ENCODE results near the gene SPRED1. TPM values are rescaled to one million over a fixed set of nuclear protein-coding genes. Genes with fewer than 3 reads are reported as not detected.

The SPRED1 gene
- polyA plus RNA-seq, 1 experiment: 15.1 TPM

DNA sequence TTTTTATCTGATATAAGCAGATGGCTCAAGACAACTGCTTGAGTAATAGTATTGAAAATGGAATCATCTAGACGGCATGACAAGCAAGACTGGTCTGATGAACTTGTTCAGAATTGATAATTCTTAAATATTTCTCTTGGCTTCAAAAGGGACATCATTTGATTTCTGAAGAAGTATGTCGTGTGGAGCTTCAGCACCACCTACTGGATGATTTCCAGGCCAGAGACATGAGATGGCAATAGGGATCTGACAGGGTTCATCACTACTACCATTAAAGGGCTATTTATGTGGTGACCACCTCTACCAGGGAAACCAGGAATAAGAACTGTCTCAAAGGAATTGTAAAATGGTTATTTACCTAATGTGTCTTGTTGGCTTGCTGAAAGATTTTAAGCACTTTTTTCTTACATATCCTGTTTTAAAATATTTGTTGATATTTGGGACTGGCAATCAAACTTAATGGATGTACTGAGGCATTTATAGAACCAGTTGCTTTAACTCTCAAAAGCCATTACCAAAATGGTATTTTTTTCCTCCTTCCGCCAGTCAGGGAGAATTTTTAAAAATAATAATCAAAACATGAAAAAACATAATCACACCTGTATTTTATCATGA, 101.8 kb downstream of the SPRED1 start:
- Histone ChIP-seq H3K4me3 (ENCODE audit: low read depth, low read length) (no peak overlapping the region), H3K9me3 (ENCODE audit: control insufficient read depth, insufficient read depth, low read length) (no peaks in the 10 kb centered on the region), H3K27ac (ENCODE audit: low read depth, low read length) (no peak overlapping the region), H3K27me3 (ENCODE audit: control insufficient read depth, insufficient read depth, low read length) (no peaks in the 10 kb centered on the region)
- DNase-seq (ENCODE audit: low read depth, low spot score): peak; percentile 37
- POLR2A ChIA-PET: interaction anchor here (1.4 kb wide), 1 partner anchor 103 kb away, joined by 4 read pairs; the partner anchor contains the start of gene SPRED1
- CTCF ChIA-PET: interaction anchor here (3.4 to 3.7 kb wide), 2 partner anchors 352 to 359 kb away, joined by 29 to 45 read pairs; no protein-coding TSS in a partner anchor
- TF ChIP-seq, protein P1, sequence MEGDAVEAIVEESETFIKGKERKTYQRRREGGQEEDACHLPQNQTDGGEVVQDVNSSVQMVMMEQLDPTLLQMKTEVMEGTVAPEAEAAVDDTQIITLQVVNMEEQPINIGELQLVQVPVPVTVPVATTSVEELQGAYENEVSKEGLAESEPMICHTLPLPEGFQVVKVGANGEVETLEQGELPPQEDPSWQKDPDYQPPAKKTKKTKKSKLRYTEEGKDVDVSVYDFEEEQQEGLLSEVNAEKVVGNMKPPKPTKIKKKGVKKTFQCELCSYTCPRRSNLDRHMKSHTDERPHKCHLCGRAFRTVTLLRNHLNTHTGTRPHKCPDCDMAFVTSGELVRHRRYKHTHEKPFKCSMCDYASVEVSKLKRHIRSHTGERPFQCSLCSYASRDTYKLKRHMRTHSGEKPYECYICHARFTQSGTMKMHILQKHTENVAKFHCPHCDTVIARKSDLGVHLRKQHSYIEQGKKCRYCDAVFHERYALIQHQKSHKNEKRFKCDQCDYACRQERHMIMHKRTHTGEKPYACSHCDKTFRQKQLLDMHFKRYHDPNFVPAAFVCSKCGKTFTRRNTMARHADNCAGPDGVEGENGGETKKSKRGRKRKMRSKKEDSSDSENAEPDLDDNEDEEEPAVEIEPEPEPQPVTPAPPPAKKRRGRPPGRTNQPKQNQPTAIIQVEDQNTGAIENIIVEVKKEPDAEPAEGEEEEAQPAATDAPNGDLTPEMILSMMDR (IDR thresholded peaks at IDR 0.05; ENCODE audit: low read depth, low read length): peak; percentile 82

DNA sequence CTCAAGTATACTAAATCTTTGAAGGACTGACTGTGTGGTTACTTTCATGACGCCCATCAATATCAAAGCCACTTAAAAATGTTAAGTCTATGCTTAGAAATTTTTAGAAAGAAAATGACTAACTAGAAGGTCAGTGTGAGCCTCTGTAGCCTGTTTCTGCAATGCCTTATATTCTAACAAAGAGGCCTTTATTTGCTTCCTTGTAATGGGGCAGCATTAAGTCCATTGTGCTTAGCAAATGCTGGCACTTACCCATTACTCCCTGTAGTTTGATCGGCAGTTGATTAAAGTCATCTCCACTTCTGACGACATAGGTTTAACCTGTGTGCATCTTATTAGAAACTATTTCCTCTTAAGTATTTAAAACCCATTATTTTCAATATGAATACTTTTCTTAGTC, 109.7 kb downstream of the SPRED1 start:
- Histone ChIP-seq H3K27ac (ENCODE audit: low read depth, low read length) (no peak overlapping the region), H3K9me3 (ENCODE audit: control insufficient read depth, insufficient read depth, low read length) (no peaks in the 10 kb centered on the region; the same call in 1 of the 2 replicates), H3K27me3 (ENCODE audit: control insufficient read depth, insufficient read depth, low read length) (no peaks in the 10 kb centered on the region), H3K4me3 (ENCODE audit: low read depth, low read length) (no peak overlapping the region)
- ChIA-PET CTCF (no interaction called here), POLR2A (no interaction called here)
- TF ChIP-seq, protein P1 (IDR thresholded peaks at IDR 0.05; ENCODE audit: low read depth, low read length): no peak
- no peak for DNase-seq (ENCODE audit: low read depth, low spot score)

DNA sequence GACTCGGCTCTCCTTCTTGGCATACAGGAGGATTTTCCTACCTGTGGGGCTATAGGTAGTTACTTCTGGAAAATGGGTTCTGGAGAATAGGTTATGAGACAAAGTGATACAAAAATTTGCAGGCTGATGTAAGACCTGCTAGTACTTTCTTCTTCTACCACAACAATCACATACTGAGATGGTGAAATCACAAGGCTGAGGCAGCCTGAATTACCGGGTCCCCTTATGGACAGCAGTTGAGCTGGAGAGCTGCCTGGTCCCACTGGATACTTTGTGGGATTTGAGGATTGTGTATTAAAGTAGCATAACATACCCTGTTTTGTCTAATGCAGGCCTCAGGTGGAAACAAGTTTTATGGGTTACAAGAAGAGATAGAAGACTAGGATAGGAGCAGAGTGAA, 114.8 kb downstream of the SPRED1 start:
- POLR2A ChIA-PET: no interaction called here
- TF ChIP-seq, protein P1 (IDR thresholded peaks at IDR 0.05; ENCODE audit: low read depth, low read length): no peak
- no peak overlapping the region for H3K27ac ChIP-seq (ENCODE audit: low read depth, low read length)
- no peaks in the 10 kb centered on the region; the same call in 1 of the 2 replicates for H3K9me3 ChIP-seq (ENCODE audit: control insufficient read depth, insufficient read depth, low read length)
- CTCF ChIA-PET: no interaction called here
- no peaks in the 10 kb centered on the region for H3K27me3 ChIP-seq (ENCODE audit: control insufficient read depth, insufficient read depth, low read length)
- no peak overlapping the region for H3K4me3 ChIP-seq (ENCODE audit: low read depth, low read length)
- no peak for DNase-seq (ENCODE audit: low read depth, low spot score)

DNA sequence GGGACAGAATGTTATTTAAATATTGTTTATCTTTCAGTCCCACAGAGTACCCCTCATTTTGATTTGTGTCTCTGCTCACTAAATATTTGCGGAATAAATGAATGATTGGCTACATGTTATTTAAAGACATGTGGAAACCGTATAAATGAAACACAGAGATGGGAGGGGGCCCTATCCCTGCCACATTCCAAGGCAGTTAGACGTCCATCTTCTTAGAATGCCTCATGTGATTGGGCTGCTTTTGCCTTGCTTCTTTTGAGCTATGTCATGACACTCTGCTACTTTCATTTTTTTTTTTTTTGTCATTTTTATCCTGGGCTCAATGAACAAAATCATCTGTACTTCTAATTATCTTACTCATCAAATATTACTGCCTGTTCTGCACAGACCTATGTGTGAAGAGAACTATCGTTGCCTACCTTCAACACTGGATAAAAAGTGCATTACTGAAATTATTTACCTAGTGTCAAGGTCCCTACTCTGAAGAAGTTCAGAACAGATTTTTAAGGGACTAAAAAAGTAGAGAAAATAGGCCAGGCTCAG, 117.4 kb downstream of the SPRED1 start:
- Histone ChIP-seq H3K9me3 (ENCODE audit: control insufficient read depth, insufficient read depth, low read length) (no peaks in the 10 kb centered on the region), H3K27ac (ENCODE audit: low read depth, low read length) (no peak overlapping the region), H3K4me3 (ENCODE audit: low read depth, low read length) (no peak overlapping the region), H3K27me3 (ENCODE audit: control insufficient read depth, insufficient read depth, low read length) (no peaks in the 10 kb centered on the region)
- no peak for DNase-seq (ENCODE audit: low read depth, low spot score)
- TF ChIP-seq, protein P1 (IDR thresholded peaks at IDR 0.05; ENCODE audit: low read depth, low read length): no peak
- ChIA-PET CTCF (interaction anchor here (1.1 kb wide), 1 partner anchor 20 kb away, joined by 4 read pairs; no protein-coding TSS in a partner anchor), POLR2A (no interaction called here)

DNA sequence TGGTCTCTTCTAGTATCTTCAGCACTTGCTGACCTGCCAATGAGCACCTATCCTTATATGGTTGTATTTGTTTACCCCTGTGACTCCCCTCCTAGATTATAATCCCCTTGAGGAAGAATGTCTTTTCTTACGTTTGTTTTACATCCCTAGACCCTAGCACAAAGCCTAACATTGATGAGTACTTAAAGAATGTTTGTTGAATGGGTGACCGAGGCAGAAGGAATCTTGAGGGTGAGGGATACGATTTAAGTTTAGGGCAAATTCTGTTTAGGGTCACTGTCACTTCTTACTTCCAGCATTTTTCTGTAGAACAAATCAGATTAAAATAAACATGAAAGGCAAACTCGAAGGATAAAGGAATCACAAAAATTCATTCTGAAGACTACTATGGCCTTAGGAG, 120.4 kb downstream of the SPRED1 start:
- Histone ChIP-seq H3K9me3 (ENCODE audit: control insufficient read depth, insufficient read depth, low read length) (no peaks in the 10 kb centered on the region), H3K27me3 (ENCODE audit: control insufficient read depth, insufficient read depth, low read length) (no peaks in the 10 kb centered on the region), H3K4me3 (ENCODE audit: low read depth, low read length) (no peak overlapping the region), H3K27ac (ENCODE audit: low read depth, low read length) (no peak overlapping the region)
- CTCF ChIA-PET: interaction anchor here (0.7 kb wide), 1 partner anchor 1481 kb away, joined by 4 read pairs; no protein-coding TSS in a partner anchor
- TF ChIP-seq, protein P1 (IDR thresholded peaks at IDR 0.05; ENCODE audit: low read depth, low read length): no peak
- DNase-seq (ENCODE audit: low read depth, low spot score): no peak
- POLR2A ChIA-PET: no interaction called here

Measured in AG04450 (cell line).